Tibial artery (tissue), 4 donors: ENCODE results near the gene ADARB2.

Experiments used
- DNase-seq, 2 donors: peaks; one replicate each; pipeline ENCODE4 v3.0.0-alpha.2; 2019
- H3K27ac ChIP-seq, 2 donors: fragments of 200-600 bp; sonication (generic) in 1 of 2; 1 replicate in 1 of 2; 2 replicates in 1 of 2; pipeline ENCODE4 v1.5.1; 2018 to 2019; ENCODE audit warnings: mild to moderate bottlenecking in 1 of 2
- H3K27me3 ChIP-seq, 2 donors: fragments of 200-600 bp; sonication (generic) in 1 of 2; one replicate each; pipeline versions ENCODE4 v1.5.1 to v1.6.0; 2016 to 2019
- H3K36me3 ChIP-seq, 3 donors: fragments of 200-600 bp; sonication (generic) in 2 of 3; one replicate each; pipeline ENCODE4 v1.5.1; 2016 to 2019; ENCODE audit warnings: mild to moderate bottlenecking in 2 of 3
- H3K4me1 ChIP-seq, 4 donors: fragments of 200-600 bp; sonication (generic) in 2 of 4; 1 replicate in 3 of 4; 2 replicates in 1 of 4; pipeline ENCODE4 v1.5.1; 2016 to 2019
- H3K4me3 ChIP-seq, 2 donors: fragments of 200-600 bp; sonication (generic) in 1 of 2; 1 replicate in 1 of 2; 2 replicates in 1 of 2; pipeline ENCODE4 v1.5.1; 2018 to 2019; ENCODE audit warnings: mild to moderate bottlenecking in 2 of 2
- H3K9me3 ChIP-seq, 3 donors: fragments of 200-600 bp; sonication (generic) in 1 of 3; one replicate each; pipeline ENCODE4 v1.5.1; 2016 to 2019
- intact Hi-C: fragments of 100-400 bp; cut with DNase I; formaldehyde crosslinking; loops from one replicate; pipeline ENCODE4 v1.15.0; 2023; ENCODE audit warnings: low total_unique reads
- TF ChIP-seq, protein P1 (sequence below), 2 experiments: fragments of 200-600 bp in 1 of 2; fragments of 450-650 bp in 1 of 2; IDR thresholded peaks; one replicate each; pipeline ENCODE4 v1.5.1; 2017 to 2019; ENCODE audit warnings: antibody characterized with exemption in 2 of 2, mild to moderate bottlenecking in 1 of 2, moderate library complexity in 1 of 2

The ADARB2 gene

GRCh38 chr10:1382711-1383110, 354.6 kb downstream of the ADARB2 start:
- Histone ChIP-seq H3K27ac (no peak overlapping the region), H3K4me3 (no peak overlapping the region), H3K9me3 (no peaks in the 10 kb centered on the region), H3K27me3 (peaks cover 0 to 32% of the 10 kb centered on the region in 2 donors), H3K4me1 (no peaks in the 10 kb centered on the region), H3K36me3 (no peaks in the 10 kb centered on the region)
- TF ChIP-seq, protein P1, sequence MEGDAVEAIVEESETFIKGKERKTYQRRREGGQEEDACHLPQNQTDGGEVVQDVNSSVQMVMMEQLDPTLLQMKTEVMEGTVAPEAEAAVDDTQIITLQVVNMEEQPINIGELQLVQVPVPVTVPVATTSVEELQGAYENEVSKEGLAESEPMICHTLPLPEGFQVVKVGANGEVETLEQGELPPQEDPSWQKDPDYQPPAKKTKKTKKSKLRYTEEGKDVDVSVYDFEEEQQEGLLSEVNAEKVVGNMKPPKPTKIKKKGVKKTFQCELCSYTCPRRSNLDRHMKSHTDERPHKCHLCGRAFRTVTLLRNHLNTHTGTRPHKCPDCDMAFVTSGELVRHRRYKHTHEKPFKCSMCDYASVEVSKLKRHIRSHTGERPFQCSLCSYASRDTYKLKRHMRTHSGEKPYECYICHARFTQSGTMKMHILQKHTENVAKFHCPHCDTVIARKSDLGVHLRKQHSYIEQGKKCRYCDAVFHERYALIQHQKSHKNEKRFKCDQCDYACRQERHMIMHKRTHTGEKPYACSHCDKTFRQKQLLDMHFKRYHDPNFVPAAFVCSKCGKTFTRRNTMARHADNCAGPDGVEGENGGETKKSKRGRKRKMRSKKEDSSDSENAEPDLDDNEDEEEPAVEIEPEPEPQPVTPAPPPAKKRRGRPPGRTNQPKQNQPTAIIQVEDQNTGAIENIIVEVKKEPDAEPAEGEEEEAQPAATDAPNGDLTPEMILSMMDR (IDR thresholded peaks at IDR 0.05): no peak
- peak in 1 of 2 donors; percentile 55 for DNase-seq
- intact Hi-C loops: no loop called here

DNA sequence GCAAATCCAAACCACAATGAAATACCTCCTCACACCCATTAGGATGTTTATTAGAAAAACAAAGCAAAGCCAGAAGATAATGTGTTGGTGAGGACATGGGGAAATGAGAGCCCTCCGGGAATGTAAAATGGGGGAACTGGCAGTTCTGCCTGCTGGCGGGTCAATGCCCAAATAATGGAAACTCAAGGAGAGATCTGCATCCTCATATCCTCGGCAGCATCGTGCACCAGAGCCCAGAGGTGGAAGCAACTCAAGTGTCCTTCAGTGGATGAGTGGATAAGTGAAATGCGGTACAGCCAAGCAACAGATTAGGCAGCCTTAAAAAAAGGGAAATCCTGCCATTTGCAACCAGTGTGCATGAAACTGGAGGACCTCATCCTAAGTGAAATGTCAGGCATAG, 356.0 kb downstream of the ADARB2 start:
- H3K36me3 ChIP-seq: no peaks in the 10 kb centered on the region
- H3K4me1 ChIP-seq: no peaks in the 10 kb centered on the region
- TF ChIP-seq, protein P1 (IDR thresholded peaks at IDR 0.05): no peak
- intact Hi-C loops: no loop called here
- DNase-seq: peak in 1 of 2 donors; percentile 28
- peaks cover 0 to 40% of the 10 kb centered on the region in 2 donors for H3K27me3 ChIP-seq
- no peak overlapping the region for H3K4me3 ChIP-seq
- H3K27ac ChIP-seq: no peak overlapping the region
- no peaks in the 10 kb centered on the region for H3K9me3 ChIP-seq

DNA sequence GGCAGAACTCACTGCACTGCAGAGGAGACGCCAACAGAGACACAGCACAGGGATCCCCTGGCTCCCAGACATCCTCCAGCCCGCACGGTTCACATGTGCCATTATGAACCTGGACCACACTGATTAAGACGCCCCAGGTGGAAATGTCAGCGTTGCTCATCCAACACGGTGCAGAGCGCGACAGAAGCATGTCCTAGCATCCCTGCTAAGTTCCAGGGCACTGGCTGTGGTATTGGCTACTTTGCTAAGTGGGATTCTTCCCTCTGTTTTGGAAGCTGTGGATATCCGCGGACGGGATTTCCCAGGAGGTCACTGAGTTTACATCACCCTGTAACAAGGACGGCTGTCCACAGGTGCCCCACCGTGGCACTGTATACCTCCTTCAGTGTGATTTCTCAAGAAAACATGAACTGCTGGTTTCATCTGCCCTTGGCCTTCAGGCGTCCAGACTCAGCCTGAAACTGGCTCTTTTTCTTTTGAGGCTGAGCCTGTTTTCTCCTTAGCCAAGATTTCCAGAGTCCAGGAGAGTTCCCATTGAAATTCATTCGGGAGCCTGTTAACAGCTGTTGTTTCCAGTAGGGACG, 357.1 kb downstream of the ADARB2 start:
- DNase-seq: peak in 1 of 2 donors; percentile 28
- Histone ChIP-seq H3K27ac (no peak overlapping the region), H3K27me3 (peaks cover 0 to 40% of the 10 kb centered on the region in 2 donors), H3K4me3 (no peak overlapping the region), H3K9me3 (no peaks in the 10 kb centered on the region), H3K36me3 (no peaks in the 10 kb centered on the region), H3K4me1 (no peaks in the 10 kb centered on the region)
- TF ChIP-seq, protein P1 (IDR thresholded peaks at IDR 0.05): no peak
- intact Hi-C loops: no loop called here

DNA sequence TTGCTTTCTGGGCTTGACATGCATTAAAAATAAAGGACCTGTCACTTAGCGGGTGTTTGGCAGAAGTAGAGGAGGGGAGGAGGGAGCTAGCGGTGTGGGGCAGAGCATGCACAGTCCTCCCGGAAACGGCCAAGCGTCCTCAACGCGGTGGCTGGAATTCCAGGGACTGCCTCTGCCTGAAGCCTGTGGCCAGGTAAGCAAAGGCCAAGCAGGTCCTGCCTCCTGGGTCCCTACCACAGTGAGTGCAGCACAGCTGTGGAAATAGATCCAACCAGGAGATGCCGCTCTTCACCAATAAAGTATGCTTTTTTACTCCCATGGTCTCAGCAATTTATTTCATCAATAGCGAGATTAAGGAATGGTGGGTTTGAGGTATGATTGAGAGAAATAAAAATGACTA, 357.7 kb downstream of the ADARB2 start:
- TF ChIP-seq, protein P1 (IDR thresholded peaks at IDR 0.05): no peak
- H3K9me3 ChIP-seq: no peaks in the 10 kb centered on the region
- no peaks in the 10 kb centered on the region for H3K4me1 ChIP-seq
- intact Hi-C loops: no loop called here
- H3K27me3 ChIP-seq: peaks cover 0 to 40% of the 10 kb centered on the region in 2 donors
- no peak overlapping the region for H3K27ac ChIP-seq
- no peaks in the 10 kb centered on the region for H3K36me3 ChIP-seq
- peak in 1 of 2 donors; percentile 23 for DNase-seq
- H3K4me3 ChIP-seq: no peak overlapping the region

GRCh38 chr10:1378473-1378872, 358.9 kb downstream of the ADARB2 start:
- intact Hi-C loops: no loop called here
- peaks cover 0 to 40% of the 10 kb centered on the region in 2 donors for H3K27me3 ChIP-seq

More at GRCh38 chr10:1378473-1378872, 358.9 kb downstream of the ADARB2 start:
- TF ChIP-seq, protein P1 (IDR thresholded peaks at IDR 0.05): no peak
- no peak for DNase-seq
- Histone ChIP-seq H3K9me3 (no peaks in the 10 kb centered on the region), H3K27ac (no peak overlapping the region), H3K36me3 (no peaks in the 10 kb centered on the region), H3K4me1 (no peaks in the 10 kb centered on the region), H3K4me3 (no peak overlapping the region)
